ENCODE data around the gene ARPC5.

DNA sequence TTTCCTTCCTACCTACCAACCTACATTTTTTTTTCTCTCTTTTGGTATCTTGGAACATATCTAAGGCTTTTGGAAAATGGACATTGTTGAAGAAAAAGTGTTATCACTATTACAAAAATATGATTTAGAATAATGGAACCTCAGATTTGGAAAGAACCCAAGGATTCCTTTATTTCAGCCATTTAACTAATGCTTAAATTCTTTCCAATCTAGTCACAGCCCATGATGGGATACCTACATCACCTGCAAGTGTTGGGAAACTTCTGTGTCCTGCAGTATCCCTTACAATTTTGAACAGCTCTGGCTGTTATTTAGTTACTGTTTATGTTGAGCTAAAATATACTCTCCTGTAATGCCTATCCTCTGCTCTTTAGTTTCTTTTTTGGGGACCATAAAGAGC is 39.8 kb upstream of the ARPC5 start:
- no peak for TF ChIP-seq CTCF (IDR thresholded peaks at IDR 0.05)
- no peak for TF ChIP-seq POLR2A (IDR thresholded peaks at IDR 0.05)
